Posterior cingulate gyrus (tissue), 11 donors: Measurements from ENCODE around the gene LCLAT1.
"Not testable (repeated sequence)": the region's sequence is repeated elsewhere in the genome, so short reads cannot be mapped to it uniquely, and the experiment has no call there.

Experiments used
- DNase-seq, 10 donors: peaks; one replicate each; pipeline versions ENCODE4 v3.0.0 to v3.0.0-alpha.2; 2020 to 2021; ENCODE audit warnings: mixed read lengths in 3 of 10
- intact Hi-C: fragments of 100-400 bp; cut with DNase I; formaldehyde crosslinking; loops from one replicate; pipeline ENCODE4 v1.15.1; 2023

LCLAT1 gene

GRCh38 chr2:30484995-30485394 lies 37.9 kb downstream of the LCLAT1 start:
- DNase-seq: no peak
- intact Hi-C loops: no loop called here

GRCh38 chr2:30486655-30487054 lies 39.6 kb downstream of the LCLAT1 start:
- intact Hi-C loops: no loop called here
- DNase-seq: no peak

GRCh38 chr2:30487603-30488002 lies 40.6 kb downstream of the LCLAT1 start:
- no peak for DNase-seq
- intact Hi-C loops: no loop called here

DNA sequence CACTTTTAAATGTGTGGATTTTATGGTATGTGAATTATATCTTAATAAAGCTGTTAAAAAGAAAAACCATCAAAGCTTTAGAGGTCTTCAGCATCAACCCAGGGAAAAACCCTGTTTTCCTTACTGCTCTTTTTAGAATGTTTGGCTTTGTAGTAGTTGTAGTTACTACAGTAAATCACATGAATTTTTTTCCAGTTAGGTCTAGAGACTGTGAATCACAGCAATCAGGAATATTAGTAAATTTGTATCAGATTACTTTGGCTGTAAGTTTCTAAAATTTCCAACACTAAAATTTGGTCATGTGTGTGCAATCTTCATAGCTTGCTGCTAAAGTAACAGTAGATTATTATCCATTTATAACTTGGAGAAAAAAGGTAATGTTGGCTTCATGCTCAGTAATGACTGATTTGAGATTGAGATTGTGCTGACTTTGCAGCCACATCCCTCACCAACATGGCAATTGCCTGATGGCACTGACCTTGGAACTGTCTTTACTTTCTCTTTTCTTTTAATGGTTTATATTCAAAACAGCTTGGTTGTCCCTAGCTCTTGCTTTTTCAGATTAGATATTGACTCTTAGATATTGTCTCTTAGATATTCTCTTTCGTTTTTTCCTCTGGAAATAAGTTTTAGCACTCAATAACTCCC lies 41.1 kb downstream of the LCLAT1 start:
- intact Hi-C loops: no loop called here
- DNase-seq: no peak

DNA sequence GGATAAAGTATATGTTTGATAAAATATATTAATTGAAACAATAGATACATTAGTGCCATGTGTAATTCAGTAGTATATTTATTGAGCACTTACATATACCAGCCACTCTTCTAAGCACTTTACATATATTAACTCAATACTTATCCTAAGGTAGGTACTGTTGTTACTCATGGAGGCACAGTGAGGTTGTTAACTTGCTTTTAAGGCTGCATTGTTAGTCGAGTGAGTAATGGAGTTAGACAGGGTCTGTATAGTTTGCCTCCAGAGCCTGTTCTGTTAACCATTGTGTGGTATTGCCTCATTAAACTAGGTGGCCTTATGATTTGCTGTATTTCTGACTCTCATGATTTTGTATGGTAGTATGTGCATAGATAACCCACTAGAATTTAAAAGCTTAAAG lies 44.2 kb downstream of the LCLAT1 start:
- DNase-seq: no peak
- intact Hi-C loops: no loop called here

DNA sequence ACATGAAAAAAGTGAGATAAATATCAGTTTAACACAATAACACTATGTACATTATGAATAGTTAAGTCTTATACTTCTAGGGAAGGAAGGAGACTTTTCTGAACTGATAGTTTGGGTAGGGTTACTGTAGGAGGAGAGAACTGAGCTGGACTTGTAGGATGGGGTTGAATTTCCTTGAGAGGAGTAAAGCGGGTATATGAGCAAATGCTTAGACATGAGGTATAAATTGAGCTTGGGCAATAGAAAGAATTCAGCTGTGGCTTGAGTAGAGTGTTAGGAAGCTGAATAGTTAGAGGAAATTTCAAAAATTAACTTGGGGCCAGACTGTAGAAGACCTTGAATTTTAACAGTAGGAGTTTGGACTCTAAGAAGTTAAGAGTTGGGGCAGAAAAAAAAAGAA lies 45.1 kb downstream of the LCLAT1 start:
- DNase-seq: no peak
- intact Hi-C loops: no loop called here

DNA sequence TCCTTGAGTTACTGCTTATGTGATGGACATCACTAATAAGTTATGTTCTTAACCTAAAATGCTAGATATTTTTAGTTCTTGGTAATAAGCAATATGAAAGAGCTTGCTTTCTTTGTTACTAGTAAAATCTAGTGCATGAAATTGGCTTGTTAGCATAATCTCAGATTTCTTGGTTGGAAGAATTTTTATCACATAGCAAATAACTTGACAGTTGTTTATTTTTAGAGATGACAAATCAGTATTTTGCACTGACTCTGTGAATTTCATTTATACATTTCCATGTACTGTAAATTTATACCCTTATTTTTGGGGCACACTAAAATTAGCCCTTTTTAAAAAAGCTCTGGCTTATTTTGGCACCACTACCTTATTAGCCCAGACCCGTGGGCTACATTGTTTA lies 45.6 kb downstream of the LCLAT1 start:
- no peak for DNase-seq
- intact Hi-C loops: no loop called here

GRCh38 chr2:30493440-30493839 lies 46.4 kb downstream of the LCLAT1 start:
- no peak for DNase-seq
- intact Hi-C loops: no loop called here

DNA sequence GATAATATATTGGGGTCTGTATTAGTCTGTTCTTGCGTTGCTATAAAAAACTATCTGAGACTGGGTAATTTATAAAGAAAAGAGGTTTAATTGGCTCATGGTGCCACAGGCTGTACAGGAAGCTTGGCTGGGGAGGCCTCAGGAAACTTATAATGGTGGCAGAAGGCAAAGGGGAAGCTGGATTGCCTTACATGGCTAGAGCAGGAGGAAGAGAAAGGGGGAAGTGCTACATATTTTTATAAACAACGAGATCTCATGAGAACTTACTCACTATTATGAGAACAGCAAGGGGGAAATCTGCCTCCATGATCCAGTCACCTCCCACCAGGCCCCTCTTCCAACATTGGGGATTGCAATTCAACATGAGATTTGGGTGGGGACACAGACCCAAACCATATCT lies 48.9 kb downstream of the LCLAT1 start:
- intact Hi-C loops, DNase-seq: not testable (repeated sequence)

- intact Hi-C loops: no loop called here
Measured at GRCh38 chr2:30499681-30500080, 52.6 kb downstream of the LCLAT1 start.

GRCh38 chr2:30500699-30501098 lies 53.7 kb downstream of the LCLAT1 start:
- no peak for DNase-seq
- intact Hi-C loops: no loop called here

More at GRCh38 chr2:30499681-30500080, 52.6 kb downstream of the LCLAT1 start:
- DNase-seq: no peak

DNA sequence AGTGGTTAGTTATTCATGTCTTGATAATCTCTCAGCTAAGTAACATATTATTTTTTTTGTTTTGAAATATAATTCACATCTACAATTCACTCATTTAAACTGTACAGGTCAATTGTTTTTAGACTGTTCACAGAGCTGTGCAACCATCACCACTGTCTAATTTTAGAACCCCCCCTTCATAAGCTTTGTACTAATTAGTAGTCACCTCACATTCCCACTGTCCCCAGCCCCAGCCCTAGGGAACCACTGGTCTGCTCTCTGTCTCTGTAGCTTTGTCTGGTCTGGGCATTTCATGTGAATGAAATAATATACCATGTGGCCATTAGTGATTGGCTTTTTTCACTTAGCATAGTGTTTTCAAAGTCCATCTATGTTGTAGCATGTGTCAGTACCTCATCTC lies 55.3 kb downstream of the LCLAT1 start:
- no peak for DNase-seq
- intact Hi-C loops: no loop called here

- DNase-seq: no peak
- intact Hi-C loops: no loop called here
Measured at GRCh38 chr2:30503007-30503694, 56.1 kb downstream of the LCLAT1 start.

- intact Hi-C loops: no loop called here
- DNase-seq: no peak
Measured at GRCh38 chr2:30503695-30504052, 56.6 kb downstream of the LCLAT1 start.

GRCh38 chr2:30504731-30505130 lies 57.7 kb downstream of the LCLAT1 start:
- DNase-seq: no peak
- intact Hi-C loops: no loop called here

DNA sequence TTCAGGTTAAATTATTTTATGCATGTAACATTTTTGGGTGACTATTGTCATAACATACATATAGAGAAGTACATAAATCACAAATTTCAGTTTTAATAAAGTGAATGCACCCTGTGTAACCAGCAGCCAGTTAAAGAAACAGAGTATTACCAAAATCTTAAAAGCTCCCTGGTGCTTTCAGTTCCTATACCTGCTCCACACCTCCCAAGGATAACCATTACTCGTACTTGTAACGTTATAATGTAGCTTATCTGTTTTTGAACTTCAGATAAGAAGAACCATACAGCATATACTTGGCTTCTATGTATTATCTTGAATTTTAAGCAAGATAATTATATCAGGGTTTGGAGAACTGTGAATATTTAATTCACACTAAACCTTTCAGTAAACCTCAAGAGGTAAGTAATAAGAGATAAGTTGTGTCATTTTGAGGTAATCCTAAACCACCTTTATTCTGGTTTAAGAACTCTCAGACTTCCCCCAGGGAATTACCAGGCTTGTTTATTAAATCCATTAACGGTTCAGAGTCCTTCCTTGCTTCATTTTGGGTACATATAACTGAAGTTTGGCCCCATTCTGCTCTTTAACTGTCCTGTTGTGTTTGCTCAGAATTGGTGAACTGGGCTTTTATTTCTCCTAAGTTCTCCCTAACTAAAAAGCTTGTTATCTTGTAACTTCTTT lies 58.6 kb downstream of the LCLAT1 start:
- DNase-seq: no peak
- intact Hi-C loops: no loop called here

DNA sequence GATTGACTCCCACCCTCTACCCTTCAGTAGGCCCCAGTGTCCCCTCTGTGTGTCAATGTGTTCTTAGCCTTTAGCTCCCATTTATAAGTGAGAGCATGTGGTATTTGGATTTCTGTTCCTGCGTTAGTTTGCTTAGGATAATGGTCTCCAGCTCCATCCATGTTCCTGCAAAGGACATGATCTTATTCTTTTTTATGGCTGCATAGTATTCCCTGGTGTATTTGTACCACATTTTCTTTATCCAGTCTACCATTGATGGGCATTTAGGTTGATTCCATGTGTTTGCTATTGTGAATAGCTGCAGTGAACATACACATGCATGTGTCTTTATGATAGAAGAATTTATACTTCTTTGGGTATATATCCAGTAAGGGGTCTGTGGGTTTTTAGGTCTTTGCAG lies 60.4 kb downstream of the LCLAT1 start:
- DNase-seq, intact Hi-C loops: not testable (repeated sequence)

DNA sequence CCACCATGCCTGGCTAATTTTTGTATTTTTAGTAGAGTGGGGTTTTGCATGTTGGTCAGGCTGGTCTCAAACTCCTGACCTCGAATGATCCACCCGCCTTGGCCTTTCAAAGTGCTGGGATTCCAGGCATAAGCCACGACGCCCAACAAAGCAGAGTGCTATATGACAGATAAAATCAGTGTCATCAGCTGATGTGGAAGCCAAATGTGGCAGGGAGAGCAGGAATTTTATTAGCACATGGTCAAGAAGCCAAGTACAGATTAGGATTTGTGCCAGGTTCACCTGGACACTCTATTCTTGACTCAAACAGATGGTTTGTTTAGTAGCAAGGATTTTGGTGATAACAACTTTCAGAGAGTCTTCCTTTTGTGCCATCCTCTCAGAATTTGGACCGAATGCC lies 62.7 kb downstream of the LCLAT1 start:
- no peak for DNase-seq
- intact Hi-C loops: no loop called here

DNA sequence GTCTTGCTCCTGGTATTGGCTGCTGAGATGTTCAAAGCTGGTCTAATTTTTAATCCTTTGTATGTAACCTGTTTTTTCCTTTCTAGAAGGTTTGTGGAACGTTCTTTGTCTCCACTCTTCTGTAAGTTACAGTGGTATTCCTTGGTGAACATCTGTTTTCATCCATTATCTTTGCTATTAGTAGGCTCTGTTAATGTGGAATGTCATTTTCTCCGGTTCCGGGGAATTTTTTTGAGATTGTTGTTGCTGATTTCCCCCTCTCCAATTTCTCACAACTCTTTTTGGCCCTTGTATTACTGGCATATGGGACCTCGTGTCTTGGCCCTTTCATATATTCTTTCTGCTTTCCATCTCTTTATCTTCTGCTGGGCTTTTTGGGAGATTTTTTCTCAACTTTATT lies 63.4 kb downstream of the LCLAT1 start:
- DNase-seq: no peak
- intact Hi-C loops: no loop called here

DNA sequence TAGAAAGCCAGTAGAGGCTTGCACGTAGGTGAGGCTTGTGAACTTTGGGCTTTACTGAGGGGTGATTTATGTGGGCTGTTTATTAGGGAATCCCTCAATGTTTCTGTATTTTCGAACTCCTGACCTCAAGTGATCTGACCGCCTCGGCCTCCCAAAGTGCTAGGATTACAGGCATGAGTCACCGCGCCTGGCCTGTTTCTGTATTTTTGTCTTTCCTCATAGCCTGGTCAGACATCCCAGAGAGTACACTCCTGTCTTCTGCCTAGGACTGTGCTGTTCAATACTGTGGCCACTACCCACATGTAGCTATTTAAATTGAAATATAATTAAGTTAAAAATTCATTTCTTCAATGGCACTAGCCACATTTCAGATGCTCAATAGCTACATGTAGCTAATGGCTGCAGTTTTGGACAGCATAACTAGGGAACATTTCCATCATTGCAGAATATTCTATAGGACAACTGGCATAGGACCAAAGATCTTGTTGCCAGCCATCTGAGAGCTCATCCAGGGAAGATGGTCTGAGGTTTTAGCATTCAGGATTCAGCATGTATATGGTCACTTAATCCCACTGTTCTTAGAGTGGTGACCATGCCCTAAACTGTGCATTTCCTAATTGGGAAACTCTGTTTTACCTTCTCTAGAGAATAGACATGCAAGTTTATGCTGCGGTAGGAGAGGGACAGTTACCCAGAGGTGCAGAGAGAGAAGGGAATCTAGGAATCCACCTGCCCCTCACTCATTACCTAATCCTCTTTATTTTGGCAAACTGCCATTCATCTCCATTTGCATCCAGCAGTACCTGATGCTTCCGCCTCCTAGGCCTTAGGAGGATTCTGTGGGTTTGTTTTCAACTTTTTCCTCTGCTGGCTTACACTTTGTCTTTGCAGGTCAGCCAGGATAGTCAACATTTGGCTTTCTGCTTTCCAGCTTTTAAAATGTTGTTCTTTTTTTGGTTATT lies 64.4 kb downstream of the LCLAT1 start:
- no peak for DNase-seq
- intact Hi-C loops: no loop called here
